PC-9 (cell line): Measurements from ENCODE around the gene RAB5B.

Experiments used
- EZH2 ChIP-seq: fragments of 200-600 bp; sonication (generic); IDR thresholded peaks from 2 replicates; pipeline ENCODE4 v1.8.0; 2017; ENCODE audit warnings: antibody characterized with exemption, low read depth
- TF ChIP-seq, protein P1 (sequence below): fragments of 200-600 bp; sonication (generic); conservative IDR thresholded peaks from 2 replicates; pipeline ENCODE4 v1.6.1; 2017; ENCODE audit warnings: mixed run types, antibody characterized with exemption, mild to moderate bottlenecking, moderate library complexity

DNA sequence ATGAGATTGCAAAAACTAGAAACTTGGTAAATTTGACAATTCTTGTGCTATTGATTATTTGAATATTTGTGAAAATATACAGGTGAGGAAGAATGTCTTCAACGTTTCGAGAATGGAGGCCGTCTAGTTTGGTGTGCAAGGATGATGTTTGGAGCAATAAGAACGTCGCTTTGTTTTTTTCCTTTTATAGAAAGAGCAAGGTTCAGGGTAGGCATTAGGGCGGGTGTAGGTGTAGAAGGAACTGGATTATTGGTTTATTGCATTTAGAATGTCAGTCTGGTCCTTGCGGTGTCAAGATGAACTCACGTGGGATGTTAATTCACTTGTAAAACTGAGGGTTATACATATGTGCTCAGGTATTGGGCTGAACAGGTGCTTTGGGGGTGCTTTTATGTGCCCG lies 69.0 kb downstream of the RAB5B start:
- TF ChIP-seq EZH2 = no peak
- TF ChIP-seq, protein P1, sequence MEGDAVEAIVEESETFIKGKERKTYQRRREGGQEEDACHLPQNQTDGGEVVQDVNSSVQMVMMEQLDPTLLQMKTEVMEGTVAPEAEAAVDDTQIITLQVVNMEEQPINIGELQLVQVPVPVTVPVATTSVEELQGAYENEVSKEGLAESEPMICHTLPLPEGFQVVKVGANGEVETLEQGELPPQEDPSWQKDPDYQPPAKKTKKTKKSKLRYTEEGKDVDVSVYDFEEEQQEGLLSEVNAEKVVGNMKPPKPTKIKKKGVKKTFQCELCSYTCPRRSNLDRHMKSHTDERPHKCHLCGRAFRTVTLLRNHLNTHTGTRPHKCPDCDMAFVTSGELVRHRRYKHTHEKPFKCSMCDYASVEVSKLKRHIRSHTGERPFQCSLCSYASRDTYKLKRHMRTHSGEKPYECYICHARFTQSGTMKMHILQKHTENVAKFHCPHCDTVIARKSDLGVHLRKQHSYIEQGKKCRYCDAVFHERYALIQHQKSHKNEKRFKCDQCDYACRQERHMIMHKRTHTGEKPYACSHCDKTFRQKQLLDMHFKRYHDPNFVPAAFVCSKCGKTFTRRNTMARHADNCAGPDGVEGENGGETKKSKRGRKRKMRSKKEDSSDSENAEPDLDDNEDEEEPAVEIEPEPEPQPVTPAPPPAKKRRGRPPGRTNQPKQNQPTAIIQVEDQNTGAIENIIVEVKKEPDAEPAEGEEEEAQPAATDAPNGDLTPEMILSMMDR = no peak
